HCT116 (cell line): ENCODE results near the gene ARHGAP27. TPM values are rescaled to one million over a fixed set of nuclear protein-coding genes. Genes with fewer than 3 reads are reported as not detected.
A peak's percentile ranks its signal among the peaks of the same experiment; 100 is the strongest.
"Not testable (repeated sequence)": the region's sequence is repeated elsewhere in the genome, so short reads cannot be mapped to it uniquely, and the experiment has no call there.

Experiments used
- ATAC-seq: fragments of 200-7000 bp; cut with Tn5 transposase; 2 replicates; pipeline ENCODE4 v1.9.1; 2020; ENCODE audit warnings: mild to moderate bottlenecking, moderate library complexity
- Bru-seq: library from RNA; stranded (reverse); fragments of 400-500 nt; gene quantifications from one replicate; lab custom pipeline; 2021; lab: Mats Ljungman, UMichigan
- BruChase-seq, 2 experiments: library from RNA; stranded (reverse); fragments of 400-500 nt; gene quantifications; one replicate each; lab custom pipeline; 2021; lab: Mats Ljungman, UMichigan
- BruUV-seq: library from RNA; stranded (reverse); fragments of 400-500 nt; replicated peaks from 2 replicates; lab custom pipeline; 2021; lab: Mats Ljungman, UMichigan
- CTCF ChIA-PET: fragments of 300-600 bp; sonication (Branson Sonifier 250); formaldehyde crosslinking; loops from one replicate; lab custom pipeline; 2021; ENCODE audit warnings: antibody characterized with exemption; lab: Charles Lee
- POLR2A ChIA-PET: fragments of 300-600, 350-600 bp; sonication (Branson Sonifier 250); formaldehyde crosslinking; loops from one replicate; lab custom pipeline; 2021; ENCODE audit warnings: antibody characterized with exemption; lab: Charles Lee
- RAD21 ChIA-PET, 2 experiments: fragments of 300-600 bp; sonication (Branson Sonifier 250); formaldehyde crosslinking; loops; one replicate each; lab custom pipeline; 2023; ENCODE audit warnings: low total read pairs in 2 of 2; ENCODE audit not compliant: uncharacterized antibody in 2 of 2, unreplicated experiment in 2 of 2, low non-redundant PET in 1 of 2; lab: Charles Lee
- DNase-seq: peaks from one replicate; pipeline ENCODE4 v3.0.0-alpha.2; 2010; ENCODE audit warnings: low read depth, low spot score
- H2AFZ ChIP-seq: fragments of 200-600 bp; shearing (Covaris generic), sonication (generic); 2 replicates; pipeline ENCODE4 v1.6.1; 2017; ENCODE audit warnings: low read depth, mixed run types, mixed read lengths, antibody characterized with exemption, low read length; ENCODE audit not compliant: poor library complexity, severe bottlenecking
- H3K27ac ChIP-seq: 2 replicates; pipeline ENCODE4 v1.5.1; 2012; ENCODE audit warnings: low read depth, low read length
- H3K27me3 ChIP-seq: fragments of 200-600 bp; sonication (generic); 2 replicates; pipeline ENCODE4 v1.6.1; 2016; ENCODE audit warnings: mixed run types, low read length, mixed read lengths; ENCODE audit not compliant: insufficient read depth
- H3K36me3 ChIP-seq, 2 experiments: fragments of 200-500 bp in 1 of 2; fragments of 200-600 bp in 1 of 2; sonication (Bioruptor generic) in 1 of 2; sonication (generic) in 1 of 2; 2 replicates each; pipeline versions ENCODE4 v1.5.1 to v1.6.1; 2014 to 2016; ENCODE audit warnings: low read length in 2 of 2, inconsistent platforms in 1 of 2, mixed read lengths in 1 of 2, mixed run types in 1 of 2; ENCODE audit not compliant: insufficient read depth in 2 of 2, control insufficient read depth in 1 of 2
- H3K4me1 ChIP-seq, 2 experiments: fragments of 200-600 bp in 1 of 2; sonication (generic) in 1 of 2; 2 replicates each; pipeline versions ENCODE4 v1.5.1 to v1.6.1; 2012 to 2017; ENCODE audit warnings: low read length in 2 of 2, inconsistent platforms in 1 of 2, mild to moderate bottlenecking in 1 of 2, mixed read lengths in 1 of 2, mixed run types in 1 of 2, moderate library complexity in 1 of 2; ENCODE audit not compliant: insufficient read depth in 2 of 2, control insufficient read depth in 1 of 2
- H3K4me2 ChIP-seq: fragments of 200-600 bp; sonication (generic); 2 replicates; pipeline ENCODE4 v1.6.1; 2017; ENCODE audit warnings: mixed run types, low read length, mixed read lengths
- H3K4me3 ChIP-seq, 2 experiments: fragments of 200-600 bp in 1 of 2; sonication (generic) in 1 of 2; replicated peaks in 1 of 2; 2 replicates each; pipeline ENCODE4 v1.5.1; 2011 to 2016; ENCODE audit warnings: low read length in 2 of 2, control low read depth in 1 of 2, low read depth in 1 of 2, mild to moderate bottlenecking in 1 of 2, mixed read lengths in 1 of 2, mixed run types in 1 of 2
- H3K79me2 ChIP-seq: fragments of 200-600 bp; sonication (generic); 2 replicates; pipeline ENCODE4 v1.6.1; 2017; ENCODE audit warnings: mild to moderate bottlenecking, mixed run types, low read length, moderate library complexity, mixed read lengths; ENCODE audit not compliant: insufficient read depth
- H3K9ac ChIP-seq: fragments of 200-600 bp; sonication (generic); 2 replicates; pipeline ENCODE4 v1.6.1; 2016; ENCODE audit warnings: low read length, mixed read lengths
- H3K9me2 ChIP-seq: fragments of 200-600 bp; sonication (generic), shearing (Covaris generic); 2 replicates; pipeline ENCODE4 v1.6.1; 2017; ENCODE audit warnings: mixed run types, mild to moderate bottlenecking, moderate library complexity; ENCODE audit not compliant: insufficient read depth
- H3K9me3 ChIP-seq, 2 experiments: fragments of 200-500 bp in 1 of 2; fragments of 200-600 bp in 1 of 2; sonication (Bioruptor generic) in 1 of 2; sonication (generic) in 1 of 2; 2 replicates each; pipeline ENCODE4 v1.6.1; 2014 to 2017; ENCODE audit warnings: low read length in 2 of 2, mixed read lengths in 2 of 2, inconsistent platforms in 1 of 2, low read depth in 1 of 2, mild to moderate bottlenecking in 1 of 2, mixed run types in 1 of 2, moderate library complexity in 1 of 2; ENCODE audit not compliant: control insufficient read depth in 1 of 2, insufficient read depth in 1 of 2
- H4K20me1 ChIP-seq: fragments of 200-600 bp; sonication (generic), shearing (Covaris generic); 2 replicates; pipeline ENCODE4 v1.6.1; 2017; ENCODE audit warnings: mixed run types, mild to moderate bottlenecking, moderate library complexity; ENCODE audit not compliant: insufficient read depth
- EZH2phosphoT487 ChIP-seq: fragments of 200-600 bp; IDR thresholded peaks from 2 replicates; pipeline ENCODE4 v1.6.1; 2018; ENCODE audit warnings: antibody characterized with exemption, borderline replicate concordance
- POLR2AphosphoS5 ChIP-seq: IDR thresholded peaks from 2 replicates; pipeline ENCODE4 v1.6.1; 2011; ENCODE audit warnings: mild to moderate bottlenecking, low read depth, low read length, moderate library complexity
- TCF7L2 ChIP-seq: IDR thresholded peaks from 2 replicates; pipeline ENCODE4 v1.7.0; 2011; ENCODE audit warnings: borderline replicate concordance, inconsistent platforms; ENCODE audit not compliant: insufficient read depth, insufficient read length; ENCODE audit errors: extremely low read depth
- YY1 ChIP-seq: IDR thresholded peaks from 2 replicates; pipeline ENCODE4 v1.6.1; 2011; ENCODE audit warnings: low read length, low read depth, moderate library complexity, mild to moderate bottlenecking; ENCODE audit not compliant: insufficient replicate concordance; ENCODE audit errors: extremely low read depth
- ZFX ChIP-seq: fragments of 450-650 bp; IDR thresholded peaks from 2 replicates; pipeline ENCODE4 v1.6.1; 2017
- ZNF274 ChIP-seq: fragments of 200-500 bp; sonication (Bioruptor generic); IDR thresholded peaks from 2 replicates; pipeline ENCODE4 v1.6.1; 2014; ENCODE audit warnings: mild to moderate bottlenecking, low read depth, low read length, inconsistent platforms
- intact Hi-C: fragments of 100-400 bp; cut with micrococcal nuclease; formaldehyde crosslinking; loops from 2 replicates; pipeline ENCODE4 v1.10.0; 2022
- long read RNA-seq: library from polyadenylated mRNA; unstranded; transcript quantifications from one replicate; pipeline ENCODE4 v2.0.0, GENCODE V29; 2021; ENCODE audit not compliant: unreplicated experiment
- polyA plus RNA-seq: library from polyadenylated mRNA; unstranded; fragments of >200 nt; gene quantifications from 2 replicates; pipeline ENCODE4 v1.2.1, GENCODE V29; 2012; ENCODE audit warnings: missing spikeins
- total RNA-seq: library from RNA; stranded (reverse); gene quantifications from one replicate; pipeline ENCODE4 v1.2.1, GENCODE V29; 2021; ENCODE audit not compliant: unreplicated experiment

ARHGAP27 gene
- 46.7 TPM for total RNA-seq
- polyA plus RNA-seq, result 32.4 and 34.4 TPM in 2 replicates
- percentile 67 among the genes with signal in this experiment for Bru-seq, nascent RNA
- BruChase-seq, experiment 1, labeled RNA remaining after a 6-hour chase, result percentile 72 among the genes with signal in this experiment
- BruChase-seq, experiment 2, labeled RNA remaining after a 2-hour chase, result percentile 74 among the genes with signal in this experiment
- long read RNA-seq, transcript ARHGAP27-217 (3 exons, 466 nt), result minor isoform, 5 of 114 reads
- long read RNA-seq, transcript ARHGAP27-202 (17 exons, 3,628 nt), result major isoform, 7 of 114 reads
- long read RNA-seq, partial matches to known transcripts, result 44 of 114 reads
- long read RNA-seq, other reads (novel, unspliced or antisense), result 55 of 114 reads

DNA sequence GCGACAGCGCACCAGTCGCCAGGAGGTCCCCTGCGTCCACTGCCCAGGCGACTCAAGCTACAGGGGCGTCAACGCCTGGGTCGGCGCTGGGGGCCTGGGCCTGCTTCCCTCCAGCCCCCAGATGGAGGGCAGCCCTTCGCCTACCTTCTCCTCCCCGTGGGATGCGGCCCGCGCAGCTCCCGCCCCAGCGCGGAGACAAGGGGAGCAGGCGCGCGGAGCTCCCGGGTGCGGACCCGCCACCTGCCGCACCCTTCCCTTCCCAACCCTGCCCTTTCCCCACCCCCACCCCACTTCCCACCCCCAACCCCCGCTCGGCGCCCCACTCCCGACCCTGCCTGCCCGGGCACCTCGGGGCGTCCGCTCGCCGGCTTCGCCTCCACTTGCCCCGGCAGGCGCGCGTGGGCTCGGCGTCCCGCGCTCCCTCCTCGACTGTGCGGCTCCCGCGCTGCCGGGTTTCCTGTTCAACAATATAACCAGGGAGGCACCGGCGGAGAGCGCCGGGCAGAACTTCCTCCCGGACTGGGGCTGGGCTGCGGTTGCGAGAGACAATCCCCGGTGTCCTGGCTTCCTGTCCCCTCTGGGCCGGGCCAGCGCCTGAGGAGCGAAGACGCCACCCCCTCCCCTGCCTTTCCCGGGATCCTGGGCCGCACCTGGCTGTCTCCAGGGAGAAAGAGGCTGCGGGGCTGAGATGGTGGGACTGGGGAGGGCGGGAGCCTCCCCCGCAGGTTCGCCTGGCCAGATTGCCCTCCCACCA is at the start of gene ARHGAP27:
TSS of gene ARHGAP27 (minus strand) at position 466 of the 754 bp plus-strand sequence. CDS start 2,591 bp downstream, outside the sequence.
- ATAC-seq (peak; percentile 6), DNase-seq (no peak)
- no peaks in the 10 kb centered on the region for H3K36me3 ChIP-seq
- no TSS peak for BruUV-seq
- no peaks in the 10 kb centered on the region for H4K20me1 ChIP-seq
- H3K9ac ChIP-seq, result peak within 1 kb of the TSS; percentile 71
- H2AFZ ChIP-seq, result peak within 1 kb of the TSS; percentile 59
- ChIA-PET CTCF (no interaction called here), RAD21 (no interaction called here), POLR2A (interaction anchor here (0.6 to 0.8 kb wide), 2 partner anchors 50 to 181 kb away, joined by 4 read pairs; no protein-coding TSS in a partner anchor)
- peaks cover 10 to 40% of the 10 kb centered on the region in 2 experiments for H3K4me1 ChIP-seq
- peak within 1 kb of the TSS; percentile 51; the same call in 1 of the 2 replicates for H3K27ac ChIP-seq
- no peaks in the 10 kb centered on the region for H3K79me2 ChIP-seq
- H3K9me2 ChIP-seq, result no peaks in the 10 kb centered on the region
- no peak for TF ChIP-seq EZH2phosphoT487
- no peak for TF ChIP-seq POLR2AphosphoS5
- TF ChIP-seq ZFX, result no peak
- TF ChIP-seq ZNF274, result no peak
- TF ChIP-seq TCF7L2, result no peak
- TF ChIP-seq YY1, result no peak
- H3K4me2 ChIP-seq, result peak within 1 kb of the TSS; percentile 100
- H3K4me3 ChIP-seq, result peak within 1 kb of the TSS; percentile 72 to 79
- no peaks in the 10 kb centered on the region for H3K9me3 ChIP-seq
- H3K27me3 ChIP-seq, result no peaks in the 10 kb centered on the region
- intact Hi-C loops, result no loop called here

- H3K4me3 ChIP-seq, H3K4me2 ChIP-seq, CTCF ChIA-PET, POLR2A ChIA-PET, H3K4me1 ChIP-seq, BruUV-seq, H3K9ac ChIP-seq, H4K20me1 ChIP-seq, H3K79me2 ChIP-seq, RAD21 ChIA-PET, intact Hi-C loops, ATAC-seq, DNase-seq, H3K9me2 ChIP-seq, H2AFZ ChIP-seq, H3K27me3 ChIP-seq, H3K9me3 ChIP-seq, H3K36me3 ChIP-seq, H3K27ac ChIP-seq: not testable (repeated sequence)
These were observed 49.6 kb upstream of the ARHGAP27 start for GRCh38 chr17:45482317-45482716.

- H3K9ac ChIP-seq, ATAC-seq, BruUV-seq, H3K4me2 ChIP-seq, H3K36me3 ChIP-seq, H3K9me2 ChIP-seq, H3K4me3 ChIP-seq, H3K4me1 ChIP-seq, POLR2A ChIA-PET, CTCF ChIA-PET, H2AFZ ChIP-seq, H3K9me3 ChIP-seq, H3K79me2 ChIP-seq, H3K27ac ChIP-seq, H3K27me3 ChIP-seq, H4K20me1 ChIP-seq, RAD21 ChIA-PET, DNase-seq, intact Hi-C loops: not testable (repeated sequence)
These were observed 42.8 kb upstream of the ARHGAP27 start for GRCh38 chr17:45475436-45475835.
